ENCODE data around the gene SNRK. TPM values are rescaled to one million over a fixed set of nuclear protein-coding genes. Genes with fewer than 3 reads are reported as not detected.

SNRK gene
- total and polyA plus RNA-seq, 5 donors from 2014 or later = 40.7 to 158 (median 49.5) TPM

DNA sequence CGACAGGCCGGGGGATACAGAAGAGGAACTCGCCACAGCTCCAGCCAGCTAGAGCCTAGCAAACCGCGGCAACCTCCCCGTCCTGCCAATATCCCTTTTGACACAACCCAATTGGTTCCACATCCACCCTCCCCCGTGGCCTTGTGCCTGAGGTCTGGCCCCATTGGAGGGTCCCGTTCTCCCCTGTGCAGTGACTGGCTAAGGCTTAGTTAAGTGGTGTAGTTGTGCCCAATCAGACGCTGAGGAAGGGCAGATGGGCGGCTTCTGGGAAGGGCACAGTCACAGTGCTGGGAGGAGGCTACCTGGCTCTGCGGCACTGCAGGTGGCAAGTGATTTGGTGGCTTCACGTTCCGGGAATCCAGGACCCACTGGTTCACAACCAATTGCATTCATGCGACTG is 78.6 kb downstream of the SNRK start:
- Mint-ChIP-seq H3K4me1 (no peaks in the 10 kb centered on the region), H3K36me3 (peaks cover 8% of the 10 kb centered on the region), H3K9me3 (peaks cover 0 to 2% (median 0%) of the 10 kb centered on the region in 7 donors), H3K27ac (peak overlapping the region in 1 of 3 donors; percentile 15), H3K27me3 (no peaks in the 10 kb centered on the region), H3K4me3 (no peak overlapping the region)
- H3K36me3 ChIP-seq (ENCODE audit: control insufficient read depth, insufficient read depth, low read length) = no peaks in the 10 kb centered on the region
- no peak overlapping the region for H3K27ac ChIP-seq (ENCODE audit: insufficient read depth, low read length, poor library complexity, severe bottlenecking)
- ATAC-seq (ENCODE audit: low read depth in 2 of 2) (no peak), DNase-seq (no peak)
- H3K4me1 ChIP-seq (ENCODE audit: control insufficient read depth, insufficient read depth, low read length, poor library complexity, severe bottlenecking) = no peaks in the 10 kb centered on the region
- H3K27me3 ChIP-seq (ENCODE audit: control insufficient read depth, insufficient read depth, low read length) = no peaks in the 10 kb centered on the region
- no peak overlapping the region for H3K4me3 ChIP-seq (ENCODE audit: low read depth, low read length)
- no peaks in the 10 kb centered on the region for H3K9me3 ChIP-seq (ENCODE audit: control insufficient read depth in 2 of 2, low read length in 2 of 2)

GRCh38 chr3:43365601-43366305 is 79.4 kb downstream of the SNRK start:
- no peaks in the 10 kb centered on the region for H3K27me3 ChIP-seq (ENCODE audit: control insufficient read depth, insufficient read depth, low read length)
- peaks cover 0 to 2% (median 0%) of the 10 kb centered on the region in 7 donors for H3K9me3 Mint-ChIP-seq
- no peak overlapping the region for H3K4me3 Mint-ChIP-seq
- H3K27ac ChIP-seq (ENCODE audit: insufficient read depth, low read length, poor library complexity, severe bottlenecking) = no peak overlapping the region
- DNase-seq (no peak), ATAC-seq (ENCODE audit: low read depth in 2 of 2) (no peak)
- H3K27ac Mint-ChIP-seq = peak overlapping the region; percentile 39 to 70 (median 69)
- peaks cover 8% of the 10 kb centered on the region for H3K36me3 Mint-ChIP-seq
- no peaks in the 10 kb centered on the region for H3K27me3 Mint-ChIP-seq
- H3K4me3 ChIP-seq (ENCODE audit: low read depth, low read length) = no peak overlapping the region
- no peaks in the 10 kb centered on the region for H3K4me1 ChIP-seq (ENCODE audit: control insufficient read depth, insufficient read depth, low read length, poor library complexity, severe bottlenecking)
- no peaks in the 10 kb centered on the region for H3K9me3 ChIP-seq (ENCODE audit: control insufficient read depth in 2 of 2, low read length in 2 of 2)
- no peaks in the 10 kb centered on the region for H3K4me1 Mint-ChIP-seq
- H3K36me3 ChIP-seq (ENCODE audit: control insufficient read depth, insufficient read depth, low read length) = no peaks in the 10 kb centered on the region

DNA sequence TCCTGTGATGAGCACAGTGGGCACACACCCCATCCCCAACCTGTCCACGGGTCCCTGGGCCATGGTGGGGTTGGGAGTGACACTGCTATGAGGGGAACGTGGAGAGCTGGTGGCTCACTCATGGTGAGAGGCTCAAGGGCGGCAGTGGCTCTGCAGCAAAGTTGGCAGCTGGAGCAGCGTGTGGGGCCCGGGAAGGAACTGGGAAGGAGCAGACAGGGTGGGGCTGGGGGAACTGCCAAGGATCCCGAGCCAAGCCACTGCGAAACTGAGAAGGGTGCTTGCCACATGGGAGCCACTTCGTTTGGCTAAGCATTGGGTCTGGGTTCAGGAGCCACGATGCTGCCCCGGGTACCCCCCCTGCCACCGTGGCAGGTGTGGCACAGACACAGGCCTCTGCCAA is 80.1 kb downstream of the SNRK start:
- Histone ChIP-seq H3K4me3 (ENCODE audit: low read depth, low read length) (no peak overlapping the region), H3K9me3 (ENCODE audit: control insufficient read depth in 2 of 2, low read length in 2 of 2) (no peaks in the 10 kb centered on the region), H3K36me3 (ENCODE audit: control insufficient read depth, insufficient read depth, low read length) (no peaks in the 10 kb centered on the region), H3K27ac (ENCODE audit: insufficient read depth, low read length, poor library complexity, severe bottlenecking) (no peak overlapping the region), H3K4me1 (ENCODE audit: control insufficient read depth, insufficient read depth, low read length, poor library complexity, severe bottlenecking) (no peaks in the 10 kb centered on the region), H3K27me3 (ENCODE audit: control insufficient read depth, insufficient read depth, low read length) (no peaks in the 10 kb centered on the region)
- DNase-seq (no peak), ATAC-seq (ENCODE audit: low read depth in 2 of 2) (no peak)
- Mint-ChIP-seq H3K9me3 (peaks cover 0 to 2% (median 0%) of the 10 kb centered on the region in 7 donors), H3K36me3 (peaks cover 8% of the 10 kb centered on the region), H3K4me3 (no peak overlapping the region), H3K27ac (peak overlapping the region in 2 of 3 donors; percentile 39 to 70), H3K4me1 (no peaks in the 10 kb centered on the region), H3K27me3 (no peaks in the 10 kb centered on the region)

DNA sequence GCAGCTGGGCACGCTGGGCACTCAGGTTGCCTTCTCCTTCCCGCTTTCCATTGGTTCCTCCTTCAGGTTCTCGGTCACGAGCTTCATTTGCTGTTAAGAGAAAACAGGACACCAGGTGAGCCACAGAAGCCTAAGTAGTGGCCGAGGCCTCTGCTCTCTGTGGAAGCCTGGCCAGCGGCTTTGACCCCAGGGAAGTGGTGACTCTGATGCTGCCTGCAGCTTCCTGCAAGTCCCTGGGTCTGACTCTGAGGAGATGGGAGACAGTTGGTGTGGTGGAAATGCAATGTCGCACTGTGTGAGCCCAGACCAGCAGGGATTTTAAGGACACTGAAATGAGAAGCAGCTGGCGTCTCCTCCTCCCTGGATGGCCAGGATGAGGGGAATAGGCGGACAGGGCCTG is 80.5 kb downstream of the SNRK start:
- Histone ChIP-seq H3K4me1 (ENCODE audit: control insufficient read depth, insufficient read depth, low read length, poor library complexity, severe bottlenecking) (no peaks in the 10 kb centered on the region), H3K36me3 (ENCODE audit: control insufficient read depth, insufficient read depth, low read length) (no peaks in the 10 kb centered on the region), H3K27me3 (ENCODE audit: control insufficient read depth, insufficient read depth, low read length) (no peaks in the 10 kb centered on the region), H3K9me3 (ENCODE audit: control insufficient read depth in 2 of 2, low read length in 2 of 2) (no peaks in the 10 kb centered on the region), H3K4me3 (ENCODE audit: low read depth, low read length) (no peak overlapping the region), H3K27ac (ENCODE audit: insufficient read depth, low read length, poor library complexity, severe bottlenecking) (no peak overlapping the region)
- Mint-ChIP-seq H3K27me3 (no peaks in the 10 kb centered on the region), H3K36me3 (peaks cover 8% of the 10 kb centered on the region), H3K4me3 (peak overlapping the region in 1 of 4 donors; percentile 63), H3K9me3 (peaks cover 0 to 2% (median 0%) of the 10 kb centered on the region in 7 donors), H3K4me1 (no peaks in the 10 kb centered on the region), H3K27ac (no peak overlapping the region)
- DNase-seq (no peak), ATAC-seq (ENCODE audit: low read depth in 2 of 2) (no peak)

- H3K4me1 ChIP-seq (ENCODE audit: control insufficient read depth, insufficient read depth, low read length, poor library complexity, severe bottlenecking) = no peaks in the 10 kb centered on the region
- no peak overlapping the region for H3K27ac ChIP-seq (ENCODE audit: insufficient read depth, low read length, poor library complexity, severe bottlenecking)
- Mint-ChIP-seq H3K9me3 (no peaks in the 10 kb centered on the region), H3K4me3 (no peak overlapping the region), H3K36me3 (peaks cover 9% of the 10 kb centered on the region), H3K27ac (no peak overlapping the region), H3K27me3 (no peaks in the 10 kb centered on the region), H3K4me1 (no peaks in the 10 kb centered on the region)
- DNase-seq (no peak), ATAC-seq (ENCODE audit: low read depth in 2 of 2) (no peak)
- no peaks in the 10 kb centered on the region for H3K9me3 ChIP-seq (ENCODE audit: control insufficient read depth in 2 of 2, low read length in 2 of 2)
- no peak overlapping the region for H3K4me3 ChIP-seq (ENCODE audit: low read depth, low read length)
- no peaks in the 10 kb centered on the region for H3K36me3 ChIP-seq (ENCODE audit: control insufficient read depth, insufficient read depth, low read length)
- no peaks in the 10 kb centered on the region for H3K27me3 ChIP-seq (ENCODE audit: control insufficient read depth, insufficient read depth, low read length)
Measured at GRCh38 chr3:43369404-43370292, 83.3 kb downstream of the SNRK start.

DNA sequence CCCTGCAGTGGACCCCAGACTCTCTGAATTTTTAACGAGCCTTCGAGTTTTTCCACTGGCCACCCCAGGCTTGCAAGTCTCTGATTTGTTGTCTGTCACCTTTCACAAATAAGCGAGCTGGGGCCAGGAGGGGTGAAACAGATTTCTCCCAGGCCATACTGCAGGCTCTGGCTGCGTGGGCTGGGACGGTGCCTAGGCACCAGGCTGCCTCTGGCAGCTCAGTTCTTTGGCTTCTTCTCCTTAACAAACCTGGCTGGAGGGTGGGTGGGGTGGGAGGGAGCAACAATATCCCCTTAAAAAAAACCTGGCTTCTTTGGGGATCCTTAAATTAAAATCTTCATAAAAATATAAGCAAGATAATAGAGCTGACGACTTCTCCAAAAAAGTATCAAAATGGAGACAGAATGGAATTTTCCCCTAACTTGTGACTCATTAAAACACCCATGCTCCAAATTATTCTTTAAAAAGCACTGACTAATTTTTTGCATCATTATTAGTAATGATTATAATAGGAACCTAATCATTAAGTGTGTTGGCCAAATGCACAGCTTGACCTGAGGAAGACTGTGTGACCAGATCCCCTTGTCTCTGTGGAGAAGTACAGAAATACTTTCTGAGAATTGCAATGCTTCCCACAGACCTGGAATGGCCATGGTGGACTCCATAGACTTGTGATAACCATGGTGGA is 84.1 kb downstream of the SNRK start:
- Histone ChIP-seq H3K4me3 (ENCODE audit: low read depth, low read length) (no peak overlapping the region), H3K4me1 (ENCODE audit: control insufficient read depth, insufficient read depth, low read length, poor library complexity, severe bottlenecking) (no peaks in the 10 kb centered on the region), H3K27ac (ENCODE audit: insufficient read depth, low read length, poor library complexity, severe bottlenecking) (no peak overlapping the region), H3K9me3 (ENCODE audit: control insufficient read depth in 2 of 2, low read length in 2 of 2) (no peaks in the 10 kb centered on the region), H3K36me3 (ENCODE audit: control insufficient read depth, insufficient read depth, low read length) (no peaks in the 10 kb centered on the region), H3K27me3 (ENCODE audit: control insufficient read depth, insufficient read depth, low read length) (no peaks in the 10 kb centered on the region)
- ATAC-seq (ENCODE audit: low read depth in 2 of 2) (no peak), DNase-seq (no peak)
- Mint-ChIP-seq H3K27ac (no peak overlapping the region), H3K36me3 (peaks cover 9% of the 10 kb centered on the region), H3K9me3 (no peaks in the 10 kb centered on the region), H3K4me3 (no peak overlapping the region), H3K27me3 (no peaks in the 10 kb centered on the region), H3K4me1 (no peaks in the 10 kb centered on the region)

DNA sequence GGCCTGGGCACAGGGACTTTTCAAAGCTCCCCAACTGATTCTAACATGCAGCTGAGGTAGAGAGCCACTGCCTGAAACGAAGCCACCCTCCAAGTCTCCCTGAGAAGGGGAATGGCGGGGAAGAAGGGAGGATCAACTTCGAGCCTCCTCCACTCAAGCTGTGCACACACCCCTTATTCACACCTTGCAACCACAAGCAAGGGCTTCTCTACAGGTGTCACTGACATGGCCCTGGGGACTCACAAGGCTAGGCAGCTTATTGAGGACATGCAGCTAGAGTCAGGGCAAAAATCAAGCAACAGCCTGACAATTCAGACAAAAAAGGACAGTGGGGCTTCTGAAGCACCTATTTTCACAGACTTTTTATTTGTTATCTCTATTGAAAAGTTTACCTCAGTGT is 85.2 kb downstream of the SNRK start:
- H3K4me3 Mint-ChIP-seq = no peak overlapping the region
- H3K36me3 Mint-ChIP-seq = peaks cover 4% of the 10 kb centered on the region
- no peak for DNase-seq
- H3K9me3 Mint-ChIP-seq = no peaks in the 10 kb centered on the region
- Histone ChIP-seq H3K4me1 (ENCODE audit: control insufficient read depth, insufficient read depth, low read length, poor library complexity, severe bottlenecking) (no peaks in the 10 kb centered on the region), H3K4me3 (ENCODE audit: low read depth, low read length) (no peak overlapping the region), H3K36me3 (ENCODE audit: control insufficient read depth, insufficient read depth, low read length) (no peaks in the 10 kb centered on the region), H3K27ac (ENCODE audit: insufficient read depth, low read length, poor library complexity, severe bottlenecking) (no peak overlapping the region), H3K27me3 (ENCODE audit: control insufficient read depth, insufficient read depth, low read length) (no peaks in the 10 kb centered on the region), H3K9me3 (ENCODE audit: control insufficient read depth in 2 of 2, low read length in 2 of 2) (no peaks in the 10 kb centered on the region)
- H3K4me1 Mint-ChIP-seq = no peaks in the 10 kb centered on the region
- H3K27me3 Mint-ChIP-seq = no peaks in the 10 kb centered on the region
- ATAC-seq (ENCODE audit: low read depth in 2 of 2) = no peak
- H3K27ac Mint-ChIP-seq = peak overlapping the region in 1 of 3 donors; percentile 53
